HEK293 (cell line): Measurements from ENCODE around the gene CLDN8.

ENCODE experiments used
- CTCF ChIA-PET: fragments of 350-600 bp; formaldehyde crosslinking; extraction: SDS; loops from one replicate; lab custom pipeline; 2021; ENCODE audit warnings: antibody characterized with exemption; lab: Yijun Ruan, JAX
- POLR2A ChIA-PET: fragments of 300-600 bp; formaldehyde crosslinking; extraction: SDS; loops from one replicate; lab custom pipeline; 2020; ENCODE audit warnings: antibody characterized with exemption, inconsistent platforms; lab: Yijun Ruan, JAX
- H3K27ac ChIP-seq: fragments of 200-500 bp; sonication (Bioruptor generic); 2 replicates; pipeline ENCODE4 v1.5.1; 2014; ENCODE audit warnings: low read depth, low read length, control low read depth, inconsistent platforms; ENCODE audit errors: extremely low read depth
- H3K36me3 ChIP-seq, 2 experiments: fragments of 200-500 bp in 1 of 2; sonication (Bioruptor generic) in 1 of 2; 1 replicate in 1 of 2; 2 replicates in 1 of 2; pipeline ENCODE4 v1.5.1; 2014 to 2017; ENCODE audit warnings: inconsistent platforms in 2 of 2, low read length in 2 of 2; ENCODE audit not compliant: control insufficient read depth in 2 of 2, insufficient read depth in 1 of 2
- H3K4me1 ChIP-seq: fragments of 200-500 bp; sonication (Bioruptor generic); 2 replicates; pipeline ENCODE4 v1.5.1; 2014; ENCODE audit warnings: mild to moderate bottlenecking, low read length, inconsistent platforms; ENCODE audit not compliant: control insufficient read depth, insufficient read depth
- H3K4me3 ChIP-seq: 2 replicates; pipeline ENCODE4 v1.5.1; 2011; ENCODE audit warnings: low read depth, mild to moderate bottlenecking, control low read depth, low read length, moderate library complexity
- H3K9me3 ChIP-seq: fragments of 200-500 bp; sonication (Bioruptor generic); 2 replicates; pipeline ENCODE4 v1.5.1; 2014; ENCODE audit warnings: low read depth, low read length, inconsistent platforms; ENCODE audit not compliant: control insufficient read depth, insufficient read depth
- BCL11B ChIP-seq: fragments of 450-650 bp; formaldehyde crosslinking; IDR thresholded peaks from 2 replicates; pipeline ENCODE4 v1.5.1; 2016; ENCODE audit warnings: low read depth, missing biosample characterization, missing genetic modification characterization
- KLF1 ChIP-seq: fragments of 450-650 bp; formaldehyde crosslinking; IDR thresholded peaks from 2 replicates; pipeline ENCODE4 v1.5.1; 2016; ENCODE audit warnings: missing biosample characterization, missing genetic modification characterization
- YY1 ChIP-seq: fragments of 450-650 bp; formaldehyde crosslinking; IDR thresholded peaks from 2 replicates; pipeline ENCODE4 v1.5.1; 2018; ENCODE audit warnings: missing biosample characterization, missing genetic modification characterization
- ZBTB17 ChIP-seq: fragments of 450-650 bp; formaldehyde crosslinking; IDR thresholded peaks from 2 replicates; pipeline ENCODE4 v1.5.1; 2016; ENCODE audit warnings: missing biosample characterization, missing genetic modification characterization
- ZBTB7A ChIP-seq: fragments of 450-650 bp; formaldehyde crosslinking; IDR thresholded peaks from 2 replicates; pipeline ENCODE4 v1.5.1; 2016; ENCODE audit warnings: low read depth, missing biosample characterization, missing genetic modification characterization
- ZBTB8A ChIP-seq: fragments of 450-650 bp; formaldehyde crosslinking; IDR thresholded peaks from 2 replicates; pipeline ENCODE4 v1.5.1; 2016; ENCODE audit warnings: missing biosample characterization, missing genetic modification characterization
- ZNF140 ChIP-seq: fragments of 450-650 bp; formaldehyde crosslinking; IDR thresholded peaks from 2 replicates; pipeline ENCODE4 v1.5.1; 2016; ENCODE audit warnings: missing biosample characterization, missing genetic modification characterization
- ZNF148 ChIP-seq: fragments of 450-650 bp; formaldehyde crosslinking; IDR thresholded peaks from 2 replicates; pipeline ENCODE4 v1.5.0; 2017; ENCODE audit warnings: missing biosample characterization, missing genetic modification characterization, borderline replicate concordance
- ZNF18 ChIP-seq: fragments of 450-650 bp; formaldehyde crosslinking; IDR thresholded peaks from 2 replicates; pipeline ENCODE4 v1.5.1; 2016; ENCODE audit warnings: missing biosample characterization, missing genetic modification characterization
- ZNF184 ChIP-seq: fragments of 450-650 bp; IDR thresholded peaks from 2 replicates; pipeline ENCODE4 v1.5.1; 2018; ENCODE audit warnings: missing biosample characterization, mild to moderate bottlenecking, missing genetic modification characterization
- ZNF23 ChIP-seq: fragments of 450-650 bp; formaldehyde crosslinking; IDR thresholded peaks from 2 replicates; pipeline ENCODE4 v1.5.1; 2016; ENCODE audit warnings: missing biosample characterization, missing genetic modification characterization, borderline replicate concordance
- ZNF266 ChIP-seq: fragments of 450-650 bp; formaldehyde crosslinking; IDR thresholded peaks from 2 replicates; pipeline ENCODE4 v1.5.1; 2016; ENCODE audit warnings: missing biosample characterization, missing genetic modification characterization, low read depth
- ZNF311 ChIP-seq: fragments of 450-650 bp; formaldehyde crosslinking; IDR thresholded peaks from 2 replicates; pipeline ENCODE4 v1.5.1; 2017; ENCODE audit warnings: missing biosample characterization, missing genetic modification characterization, borderline replicate concordance
- ZNF391 ChIP-seq: fragments of 450-650 bp; formaldehyde crosslinking; IDR thresholded peaks from 2 replicates; pipeline ENCODE4 v1.5.1; 2016; ENCODE audit warnings: low read depth, missing biosample characterization, missing genetic modification characterization, borderline replicate concordance
- ZNF473 ChIP-seq: fragments of 450-650 bp; formaldehyde crosslinking; IDR thresholded peaks from 2 replicates; pipeline ENCODE4 v1.5.1; 2017; ENCODE audit warnings: missing biosample characterization, missing genetic modification characterization
- ZNF530 ChIP-seq: fragments of 450-650 bp; formaldehyde crosslinking; IDR thresholded peaks from 2 replicates; pipeline ENCODE4 v1.5.1; 2016; ENCODE audit warnings: low read depth, missing biosample characterization, missing genetic modification characterization
- ZNF585B ChIP-seq: fragments of 450-650 bp; formaldehyde crosslinking; IDR thresholded peaks from 2 replicates; pipeline ENCODE4 v1.5.1; 2016; ENCODE audit warnings: missing biosample characterization, missing genetic modification characterization
- ZNF677 ChIP-seq: fragments of 450-650 bp; IDR thresholded peaks from 2 replicates; pipeline ENCODE4 v1.5.0; 2018; ENCODE audit warnings: missing biosample characterization, mild to moderate bottlenecking, missing genetic modification characterization, moderate library complexity
- ZNF704 ChIP-seq: fragments of 450-650 bp; formaldehyde crosslinking; IDR thresholded peaks from 2 replicates; pipeline ENCODE4 v1.5.1; 2016; ENCODE audit warnings: missing biosample characterization, missing genetic modification characterization

Gene CLDN8

GRCh38 chr21:30216041-30216723 lies at the start of gene CLDN8:
TSS of gene CLDN8 (minus strand) at chr21:30216097. CDS start at chr21:30215925, 172 bp downstream.
- POLR2A ChIA-PET: no interaction called here
- H3K36me3 ChIP-seq: no peaks in the 10 kb centered on the region
- H3K4me3 ChIP-seq: no peak within 1 kb of the TSS
- H3K27ac ChIP-seq: no peak within 1 kb of the TSS
- no peaks in the 10 kb centered on the region for H3K9me3 ChIP-seq
- CTCF ChIA-PET: interaction anchor here (0.7 to 1.1 kb wide), 2 partner anchors 24 to 171 kb away, joined by 3 to 4 read pairs; no protein-coding TSS in a partner anchor
- TF ChIP-seq ZNF18: no peak
- TF ChIP-seq ZNF530: no peak
- TF ChIP-seq ZNF311: no peak
- H3K4me1 ChIP-seq: no peaks in the 10 kb centered on the region

GRCh38 chr21:30257773-30258172 lies 41.9 kb upstream of the CLDN8 start:
- no peaks in the 10 kb centered on the region for H3K9me3 ChIP-seq
- ChIA-PET POLR2A (no interaction called here), CTCF (interaction anchor here (0.6 to 1.3 kb wide), 7 partner anchors 13 to 210 kb away, joined by 3 to 6 read pairs (median 3); no protein-coding TSS in a partner anchor)
- H3K4me3 ChIP-seq: no peak overlapping the region
- no peaks in the 10 kb centered on the region for H3K36me3 ChIP-seq
- no peaks in the 10 kb centered on the region for H3K4me1 ChIP-seq
- TF ChIP-seq ZNF23 (no peak), ZNF585B (tag by site-specific recombination) (no peak), ZNF704 (tag by site-specific recombination) (no peak), ZNF184 (tag by site-specific recombination) (no peak), ZNF473 (tag by site-specific recombination) (no peak), ZNF391 (tag by site-specific recombination) (no peak), YY1 (tag by site-specific recombination) (no peak), ZNF148 (tag by site-specific recombination) (no peak), ZNF140 (tag by site-specific recombination) (no peak), KLF1 (tag by site-specific recombination) (no peak), ZNF677 (tag by site-specific recombination) (no peak), ZBTB7A (tag by site-specific recombination) (no peak), BCL11B (no peak)
- H3K27ac ChIP-seq: no peak overlapping the region

- ChIA-PET CTCF (interaction anchor here (0.6 kb wide), 1 partner anchor 101 kb away, joined by 3 read pairs; no protein-coding TSS in a partner anchor), POLR2A (no interaction called here)
- TF ChIP-seq ZBTB8A (no peak), ZBTB17 (no peak), ZNF266 (tag by site-specific recombination) (no peak), ZNF473 (tag by site-specific recombination) (no peak)
- no peak overlapping the region for H3K27ac ChIP-seq
- no peaks in the 10 kb centered on the region for H3K4me1 ChIP-seq
- no peak overlapping the region for H3K4me3 ChIP-seq
- H3K36me3 ChIP-seq: no peaks in the 10 kb centered on the region
- H3K9me3 ChIP-seq: no peaks in the 10 kb centered on the region
These were observed 40.2 kb upstream of the CLDN8 start for GRCh38 chr21:30256100-30256499.
